ENCODE measurements around the gene EEF1A1. TPM values are rescaled to one million over a fixed set of nuclear protein-coding genes. Genes with fewer than 3 reads are reported as not detected.
"Not testable (repeated sequence)": the region's sequence is repeated elsewhere in the genome, so short reads cannot be mapped to it uniquely, and the experiment has no call there.

The EEF1A1 gene
- total RNA-seq, 2 donors from 2014 or later = 9,813 to 18,243 TPM

DNA sequence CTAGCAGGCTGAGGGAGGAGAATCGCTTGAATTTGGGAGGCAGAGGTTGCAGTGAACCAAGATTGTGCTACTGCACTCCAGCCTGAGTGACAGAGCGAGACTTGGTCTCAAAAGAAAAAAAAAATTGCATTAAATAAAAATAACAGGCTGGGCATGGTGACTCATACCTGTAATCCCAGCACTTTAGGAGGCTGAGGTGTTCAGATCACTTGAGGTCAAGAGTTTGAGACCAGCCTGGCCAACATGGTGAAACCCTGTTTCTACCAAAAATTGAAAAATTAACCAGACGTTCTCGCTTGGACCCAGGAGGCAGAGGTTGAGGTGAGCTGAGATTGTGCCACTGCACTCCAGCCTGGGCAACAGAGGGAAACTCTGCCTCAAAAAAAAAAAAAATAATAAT is 30.3 kb upstream of the EEF1A1 start:
- not testable (repeated sequence) for H3K36me3 Mint-ChIP-seq (ENCODE audit: low read depth); ATAC-seq (replicated peaks); H3K4me3 Mint-ChIP-seq; H3K27ac Mint-ChIP-seq; H3K9me3 Mint-ChIP-seq; H3K27me3 Mint-ChIP-seq; H3K4me1 Mint-ChIP-seq

DNA sequence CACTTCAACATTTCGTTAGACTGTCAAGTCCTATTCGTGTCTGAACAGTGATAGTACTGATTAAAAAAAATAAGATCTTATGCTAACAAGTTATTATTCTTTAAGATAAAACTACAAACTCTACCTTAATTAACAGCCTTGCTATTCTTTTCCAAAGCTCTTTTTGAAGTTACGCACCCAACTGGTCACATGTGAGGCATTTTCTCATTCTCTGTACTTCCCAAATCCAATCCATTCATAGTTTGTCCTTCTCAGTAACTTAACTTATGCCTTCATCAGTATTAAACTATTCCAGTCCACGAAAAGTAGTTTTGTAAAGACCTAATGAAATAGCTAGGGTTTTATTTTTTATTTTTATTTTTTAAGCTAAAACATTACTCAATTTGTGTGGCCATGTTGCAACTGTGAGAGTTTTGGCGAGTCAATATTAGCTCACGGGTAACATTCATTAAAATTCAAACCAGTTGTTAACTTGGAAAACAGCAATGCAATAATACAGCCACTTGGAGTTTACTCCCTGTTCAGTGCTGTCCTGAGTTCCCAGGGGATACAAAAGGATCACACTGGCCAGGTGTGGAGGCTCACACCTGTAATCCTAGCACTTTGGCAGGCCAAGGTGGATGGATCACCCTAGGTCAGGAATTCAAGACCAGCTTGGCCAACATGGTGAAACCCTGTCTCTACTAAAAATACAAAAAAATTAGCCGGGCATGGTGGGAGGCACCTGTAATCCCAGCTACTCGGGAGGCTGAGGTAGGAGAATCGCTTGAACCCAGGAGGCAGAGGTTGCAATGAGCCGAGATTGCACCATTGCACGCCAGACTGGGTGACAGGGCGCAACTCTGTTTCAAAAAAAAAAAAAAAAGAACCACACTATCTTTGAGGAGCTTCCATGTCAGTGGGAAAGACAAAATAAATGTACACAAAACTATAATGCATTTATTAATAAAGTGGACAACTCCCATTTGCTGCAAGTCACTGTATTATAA is 27.9 kb upstream of the EEF1A1 start:
- H3K4me3 Mint-ChIP-seq = no peak overlapping the region
- H3K4me1 Mint-ChIP-seq = peaks cover 4% of the 10 kb centered on the region
- no peak overlapping the region for H3K27ac Mint-ChIP-seq
- no peaks in the 10 kb centered on the region for H3K9me3 Mint-ChIP-seq
- no peak for ATAC-seq (replicated peaks)
- H3K36me3 Mint-ChIP-seq (ENCODE audit: low read depth) = no peaks in the 10 kb centered on the region
- H3K27me3 Mint-ChIP-seq = peaks cover 4% of the 10 kb centered on the region

DNA sequence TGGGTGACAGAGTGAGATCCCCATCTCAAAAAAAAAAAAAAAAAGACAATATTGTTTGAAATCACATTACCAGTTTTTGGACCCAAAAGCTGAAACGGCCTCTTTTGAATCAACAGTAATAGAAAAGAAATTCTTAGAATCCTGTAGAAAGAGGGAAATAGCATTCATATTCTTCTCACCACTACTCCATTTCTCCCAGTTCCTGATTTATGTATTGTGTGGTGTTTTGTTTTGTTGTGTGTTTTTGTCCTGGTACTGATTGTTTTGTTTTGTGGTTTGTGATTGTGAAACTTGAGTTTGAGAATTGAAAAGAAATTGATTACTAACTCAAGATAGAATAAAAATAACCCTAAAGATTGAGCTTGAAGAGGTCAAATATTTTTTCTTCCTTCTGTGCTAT is 26.2 kb upstream of the EEF1A1 start:
- H3K4me3 Mint-ChIP-seq = no peak overlapping the region
- H3K9me3 Mint-ChIP-seq = no peaks in the 10 kb centered on the region
- H3K27me3 Mint-ChIP-seq = peaks cover 4% of the 10 kb centered on the region
- H3K27ac Mint-ChIP-seq = no peak overlapping the region
- no peak for ATAC-seq (replicated peaks)
- peaks cover 4% of the 10 kb centered on the region for H3K4me1 Mint-ChIP-seq
- H3K36me3 Mint-ChIP-seq (ENCODE audit: low read depth) = no peaks in the 10 kb centered on the region

DNA sequence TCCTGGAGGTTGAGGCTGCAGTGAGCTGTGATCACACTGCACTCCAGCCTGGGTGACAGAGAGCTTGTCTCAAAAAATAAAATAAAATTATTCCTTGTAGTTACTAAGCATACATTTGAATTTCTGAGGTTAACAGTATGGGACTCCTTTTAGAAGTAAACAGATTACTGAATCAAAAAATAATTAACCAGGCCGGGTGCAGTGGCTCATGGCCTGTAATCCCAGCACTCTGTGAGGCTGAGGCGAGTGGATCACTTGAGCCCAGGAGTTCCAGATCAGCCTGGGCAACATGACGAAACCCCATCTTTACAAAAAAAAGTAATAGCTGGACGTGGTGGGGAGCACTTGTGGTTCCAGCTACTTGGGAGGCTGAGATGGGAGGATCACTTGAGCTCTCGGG is 22.1 kb upstream of the EEF1A1 start:
- ATAC-seq (replicated peaks) = no peak
- H3K4me3 Mint-ChIP-seq = no peak overlapping the region
- peaks cover 4% of the 10 kb centered on the region for H3K4me1 Mint-ChIP-seq
- no peaks in the 10 kb centered on the region for H3K36me3 Mint-ChIP-seq (ENCODE audit: low read depth)
- H3K27me3 Mint-ChIP-seq = peaks cover 4% of the 10 kb centered on the region
- no peak overlapping the region for H3K27ac Mint-ChIP-seq
- H3K9me3 Mint-ChIP-seq = no peaks in the 10 kb centered on the region

DNA sequence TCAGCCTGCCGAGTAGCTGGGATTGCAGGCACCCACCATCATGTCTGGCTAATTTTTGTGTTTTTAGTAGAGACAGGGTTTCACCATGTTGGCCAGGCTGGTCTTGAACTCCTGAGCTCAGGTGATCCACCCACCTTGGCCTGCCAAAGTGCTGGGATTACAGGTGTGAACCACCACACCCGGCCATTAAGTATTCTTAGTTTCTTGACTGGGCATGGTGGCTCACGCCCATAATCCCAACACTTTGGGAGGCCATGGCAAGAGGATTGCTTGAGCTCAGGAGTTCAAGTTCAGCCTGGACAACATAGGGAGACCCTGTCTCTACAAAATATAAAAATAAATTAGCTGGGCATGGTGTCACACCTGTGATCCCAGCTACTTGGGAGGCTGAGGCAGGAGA is 21.6 kb upstream of the EEF1A1 start:
- not testable (repeated sequence) for H3K36me3 Mint-ChIP-seq (ENCODE audit: low read depth); H3K9me3 Mint-ChIP-seq; ATAC-seq (replicated peaks); H3K27ac Mint-ChIP-seq; H3K27me3 Mint-ChIP-seq; H3K4me3 Mint-ChIP-seq; H3K4me1 Mint-ChIP-seq

DNA sequence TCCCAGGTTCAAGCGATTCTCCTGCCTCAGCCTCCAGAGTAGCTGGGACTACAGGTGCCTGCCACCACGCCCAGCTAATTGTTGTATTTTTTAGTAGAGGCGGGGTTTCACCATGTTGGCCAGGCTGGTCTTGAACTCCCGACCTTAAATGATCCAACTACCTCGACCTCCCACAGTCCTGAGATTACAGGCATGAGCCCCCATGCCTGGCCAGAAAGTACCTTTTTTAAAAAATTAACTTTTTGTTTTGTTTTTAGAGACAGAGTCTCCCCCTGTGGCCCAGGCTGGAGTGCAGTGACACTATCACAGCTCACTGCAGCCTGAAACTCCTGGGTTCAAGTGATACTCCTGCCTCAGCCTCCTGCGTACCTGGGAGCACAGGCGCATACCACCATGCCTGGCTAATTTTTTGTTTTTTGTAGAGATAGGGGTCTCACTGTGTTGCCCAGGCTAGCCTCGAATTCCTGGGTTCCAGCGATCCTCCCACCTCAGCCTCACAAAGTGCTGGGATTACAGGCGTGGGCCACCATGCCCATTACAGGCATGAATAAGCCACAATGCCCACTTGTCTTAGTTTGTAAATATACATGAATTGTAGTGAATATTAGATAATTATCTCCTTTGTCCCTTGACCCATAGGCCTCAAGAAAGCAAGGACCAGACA is 17.4 kb upstream of the EEF1A1 start:
- Mint-ChIP-seq H3K4me3 (no peak overlapping the region), H3K9me3 (no peaks in the 10 kb centered on the region), H3K36me3 (ENCODE audit: low read depth) (no peaks in the 10 kb centered on the region), H3K27me3 (no peaks in the 10 kb centered on the region), H3K4me1 (no peaks in the 10 kb centered on the region), H3K27ac (no peak overlapping the region)
- ATAC-seq (replicated peaks) = no peak

DNA sequence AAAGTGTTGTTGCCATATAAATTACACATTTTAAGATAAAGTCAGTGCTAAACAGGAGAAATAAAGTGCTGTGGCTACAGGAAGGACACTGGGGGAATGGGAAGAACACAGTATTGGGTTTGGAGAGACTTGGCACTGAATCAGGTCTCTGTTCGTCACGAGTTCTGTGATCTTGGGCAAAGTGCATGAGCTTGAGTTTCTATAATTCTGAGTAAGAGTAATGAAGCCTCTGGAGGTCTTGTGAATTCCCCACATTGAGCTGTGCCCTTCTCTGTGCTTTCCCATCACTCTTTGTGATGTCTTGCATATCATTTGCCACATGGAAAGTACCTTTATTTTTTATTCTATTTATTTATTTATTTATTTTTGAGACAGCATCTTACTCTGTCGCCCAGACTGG is 16.8 kb upstream of the EEF1A1 start:
- Mint-ChIP-seq H3K4me3 (no peak overlapping the region), H3K9me3 (no peaks in the 10 kb centered on the region), H3K4me1 (no peaks in the 10 kb centered on the region), H3K36me3 (ENCODE audit: low read depth) (no peaks in the 10 kb centered on the region), H3K27me3 (no peaks in the 10 kb centered on the region), H3K27ac (no peak overlapping the region)
- ATAC-seq (replicated peaks) = peak; percentile 16

DNA sequence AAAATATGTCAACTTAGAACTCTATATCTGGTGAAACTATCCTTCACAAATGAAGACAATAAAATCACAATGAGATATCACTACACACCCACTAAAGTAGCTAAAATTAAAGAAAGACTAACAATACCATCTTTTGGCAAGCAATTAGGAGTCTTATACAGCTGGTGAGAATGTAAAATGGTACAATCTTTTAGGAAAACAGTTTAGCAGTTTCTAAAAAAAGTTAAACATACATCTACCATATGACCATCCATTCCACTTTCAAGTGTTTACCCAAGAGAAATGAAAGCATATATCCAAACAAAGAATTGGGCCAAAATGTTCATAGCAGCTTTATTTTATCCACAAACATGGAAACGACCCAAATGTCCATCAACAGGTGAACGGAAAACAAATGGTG is 13.8 kb upstream of the EEF1A1 start:
- no peak overlapping the region for H3K27ac Mint-ChIP-seq
- H3K36me3 Mint-ChIP-seq (ENCODE audit: low read depth) = no peaks in the 10 kb centered on the region
- no peaks in the 10 kb centered on the region for H3K27me3 Mint-ChIP-seq
- H3K9me3 Mint-ChIP-seq = no peaks in the 10 kb centered on the region
- H3K4me3 Mint-ChIP-seq = no peak overlapping the region
- ATAC-seq (replicated peaks) = no peak
- H3K4me1 Mint-ChIP-seq = no peaks in the 10 kb centered on the region

DNA sequence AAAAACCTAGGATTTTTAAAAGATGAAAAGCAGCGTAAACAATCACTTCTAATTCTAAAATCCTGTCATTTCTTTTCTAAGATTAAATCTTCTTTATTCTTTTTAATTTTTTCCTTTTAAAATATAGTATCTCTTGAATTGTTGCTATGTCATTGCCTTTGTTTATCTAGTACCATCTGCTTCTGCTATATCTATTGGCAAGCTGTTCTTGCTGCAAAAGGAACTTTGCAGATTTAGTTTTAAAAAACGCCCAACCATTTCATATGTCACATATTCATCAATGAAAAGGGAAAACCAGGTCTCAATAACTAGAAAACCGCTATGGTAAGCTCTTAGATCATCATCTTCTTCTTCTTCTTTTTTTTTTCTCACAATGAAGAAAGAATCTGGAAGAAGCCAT is 11.5 kb upstream of the EEF1A1 start:
- H3K27me3 Mint-ChIP-seq = no peaks in the 10 kb centered on the region
- H3K27ac Mint-ChIP-seq = no peak overlapping the region
- H3K4me3 Mint-ChIP-seq = no peak overlapping the region
- no peaks in the 10 kb centered on the region for H3K4me1 Mint-ChIP-seq
- no peaks in the 10 kb centered on the region for H3K9me3 Mint-ChIP-seq
- no peaks in the 10 kb centered on the region for H3K36me3 Mint-ChIP-seq (ENCODE audit: low read depth)
- ATAC-seq (replicated peaks) = no peak

DNA sequence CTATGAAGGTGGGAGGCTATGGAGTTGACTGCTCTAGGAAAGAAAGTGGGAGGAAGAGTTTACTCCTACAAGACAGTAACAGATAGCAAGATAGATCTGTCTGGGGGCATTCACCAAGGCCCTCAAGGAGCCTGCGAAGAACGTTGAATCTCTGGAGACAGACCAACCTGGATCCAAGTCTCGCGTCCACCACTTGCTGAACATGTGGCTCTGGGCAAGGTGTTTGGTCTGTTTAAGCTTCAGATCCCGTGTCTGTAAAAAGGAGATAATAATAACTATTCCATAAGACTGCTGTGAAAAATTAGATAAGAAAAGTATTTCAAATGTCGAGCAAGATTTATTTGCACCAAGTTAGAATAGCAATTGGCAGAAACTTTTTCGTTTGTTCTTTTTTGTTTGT is 8.1 kb upstream of the EEF1A1 start:
- no peaks in the 10 kb centered on the region for H3K36me3 Mint-ChIP-seq (ENCODE audit: low read depth)

DNA sequence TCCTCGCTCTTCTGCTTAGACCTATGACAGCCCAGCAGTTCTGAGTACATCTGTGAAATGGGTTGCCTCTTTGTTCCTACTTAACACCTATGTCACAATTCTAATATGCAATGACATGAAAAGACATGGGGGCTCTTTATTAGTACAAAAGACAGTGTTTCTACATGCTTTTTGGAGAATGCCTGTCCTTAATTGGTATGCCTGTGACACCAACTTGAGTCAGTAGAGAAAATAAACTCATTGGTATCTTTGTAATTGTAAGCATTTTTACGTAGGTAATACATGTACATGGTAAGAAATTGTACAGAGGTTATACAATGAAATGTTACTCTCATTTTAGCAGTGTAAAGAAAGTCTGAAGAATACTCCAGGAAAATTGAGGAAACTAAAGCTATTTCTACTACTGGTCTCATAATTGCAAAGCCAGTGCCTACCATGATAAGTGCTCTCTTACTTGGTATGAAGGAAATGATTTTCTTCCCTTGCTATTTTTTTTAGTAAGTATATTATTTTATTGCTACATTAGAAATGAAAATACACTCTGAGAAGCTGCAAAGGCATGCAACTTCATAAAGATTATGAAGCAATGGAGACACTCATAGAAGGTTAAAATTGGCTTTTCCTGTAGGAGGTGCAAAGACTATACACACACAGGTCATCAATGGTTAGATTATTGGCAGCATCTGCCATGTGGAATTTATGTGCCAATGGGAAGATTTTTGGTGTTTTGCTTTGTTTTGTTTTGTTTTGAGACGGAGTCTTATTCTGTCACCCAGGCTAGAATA is 4.9 kb upstream of the EEF1A1 start:
- Mint-ChIP-seq H3K27me3 (no peaks in the 10 kb centered on the region), H3K27ac (no peak overlapping the region), H3K4me3 (no peak overlapping the region), H3K4me1 (peaks cover 4% of the 10 kb centered on the region), H3K36me3 (ENCODE audit: low read depth) (peaks cover 13% of the 10 kb centered on the region), H3K9me3 (no peaks in the 10 kb centered on the region)
- ATAC-seq (replicated peaks) = no peak

More for the DNA sequence above, 8.1 kb upstream of the EEF1A1 start:
- H3K27me3 Mint-ChIP-seq = no peaks in the 10 kb centered on the region
- no peak overlapping the region for H3K27ac Mint-ChIP-seq
- no peaks in the 10 kb centered on the region for H3K4me1 Mint-ChIP-seq
- no peaks in the 10 kb centered on the region for H3K9me3 Mint-ChIP-seq
- H3K4me3 Mint-ChIP-seq = no peak overlapping the region
- no peak for ATAC-seq (replicated peaks)

DNA sequence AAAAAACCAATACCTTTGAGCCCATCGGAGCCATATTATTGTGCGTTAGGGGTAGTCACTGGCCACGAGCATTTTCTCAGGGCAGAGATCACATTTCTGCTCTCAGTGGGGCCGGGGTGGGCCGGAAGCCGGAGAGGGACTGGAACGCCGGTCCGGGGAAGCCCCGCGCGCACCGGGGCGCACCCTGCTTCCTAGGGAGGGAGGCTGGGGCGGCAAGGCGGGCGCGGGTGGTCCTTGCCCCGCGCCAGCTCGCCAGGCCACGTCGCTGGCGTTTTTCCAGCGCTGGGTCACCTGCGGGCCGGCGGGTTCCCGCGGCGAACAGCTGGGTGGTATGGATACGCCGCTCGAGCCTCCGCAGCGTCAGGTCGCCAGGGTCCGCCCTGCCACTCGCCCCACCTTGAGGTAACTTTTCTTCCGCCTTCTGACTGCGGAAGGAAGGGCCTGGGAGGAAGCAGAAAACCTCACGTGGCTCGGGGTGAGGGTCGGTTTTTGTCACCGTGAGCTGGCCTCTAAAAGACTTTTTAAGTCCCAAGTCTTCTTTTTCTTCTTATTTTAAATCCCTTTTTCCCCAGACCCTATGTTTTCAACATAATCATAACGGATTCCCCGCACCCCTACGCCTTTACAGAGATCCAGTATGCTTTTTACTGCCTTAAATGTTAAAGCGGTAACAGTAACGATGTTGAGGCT is 2.7 kb upstream of the EEF1A1 start:
- H3K9me3 Mint-ChIP-seq = no peaks in the 10 kb centered on the region
- H3K27ac Mint-ChIP-seq = peak overlapping the region; percentile 100
- H3K4me3 Mint-ChIP-seq = peak overlapping the region; percentile 99

DNA sequence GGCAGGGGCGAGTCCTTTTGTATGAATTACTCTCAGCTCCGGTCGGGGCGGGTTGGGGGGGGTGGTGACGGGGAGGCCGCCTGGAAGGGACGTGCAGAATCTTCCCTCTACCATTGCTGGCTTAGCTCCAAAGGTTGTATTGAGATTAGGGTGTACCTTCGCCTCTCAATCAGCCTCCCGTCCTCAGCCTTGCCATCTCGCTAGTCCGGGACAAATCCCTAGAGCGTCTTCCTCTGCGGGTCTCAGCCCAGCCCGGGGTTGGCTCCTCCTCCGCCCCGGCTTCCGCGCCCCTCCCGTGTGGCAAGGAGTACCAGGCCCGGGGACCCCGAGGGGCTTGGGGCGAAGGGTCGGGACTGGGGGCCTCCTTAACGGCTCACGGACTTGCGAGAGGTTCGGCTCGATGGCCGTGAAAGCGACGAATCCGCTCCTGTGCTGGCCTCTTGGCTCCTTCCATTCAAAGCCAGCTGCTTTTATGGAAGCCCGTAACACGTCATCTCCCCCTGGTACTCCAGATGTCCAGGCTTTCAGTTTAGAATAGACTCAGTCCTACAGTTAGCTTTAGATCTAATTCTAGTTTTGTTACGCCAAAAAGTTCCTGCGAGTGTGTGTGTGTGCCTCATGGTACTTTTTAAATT is 636 bp upstream of the EEF1A1 start:
- Mint-ChIP-seq H3K9me3 (no peaks in the 10 kb centered on the region), H3K4me3 (peak overlapping the region; percentile 99), H3K27me3 (no peaks in the 10 kb centered on the region), H3K4me1 (peaks cover 9% of the 10 kb centered on the region), H3K36me3 (ENCODE audit: low read depth) (peaks cover 56% of the 10 kb centered on the region), H3K27ac (peak overlapping the region; percentile 100)
- peak; percentile 39 for ATAC-seq (replicated peaks)

More for the DNA sequence above, 2.7 kb upstream of the EEF1A1 start:
- Mint-ChIP-seq H3K36me3 (ENCODE audit: low read depth) (peaks cover 35% of the 10 kb centered on the region), H3K27me3 (no peaks in the 10 kb centered on the region), H3K4me1 (peaks cover 4% of the 10 kb centered on the region)
- ATAC-seq (replicated peaks) = peak; percentile 47

All from activated T-helper 17 cell treated with anti-CD3 and anti-CD28 coated beads, Interleukin-2, amount 50 U/mL, for 72 hours (primary cell).